DMS153 (cell line): ENCODE results near the gene MRM1.
"Not testable (repeated sequence)": the region's sequence is repeated elsewhere in the genome, so short reads cannot be mapped to it uniquely, and the experiment has no call there.

ENCODE experiments used
- DNase-seq: peaks from one replicate; lab custom pipeline; 2025; lab: John Stamatoyannopoulos, UW

MRM1 gene

GRCh38 chr17:36600936-36601302, 464 bp upstream of the MRM1 start:
- DNase-seq: no peak

- no peak for DNase-seq
Observed at GRCh38 chr17:36602030-36602748, 806 bp downstream of the MRM1 start.

- DNase-seq: peak; percentile 51
Observed at GRCh38 chr17:36602924-36603384, 1.6 kb downstream of the MRM1 start.

- not testable (repeated sequence) for DNase-seq
Observed at GRCh38 chr17:36605028-36605427, 3.6 kb downstream of the MRM1 start.

- no peak for DNase-seq
Observed at GRCh38 chr17:36608280-36608679, 6.9 kb downstream of the MRM1 start.

- DNase-seq: peak; percentile 77
Observed at GRCh38 chr17:36608794-36609497, 7.6 kb downstream of the MRM1 start.

- DNase-seq: no peak
Observed at GRCh38 chr17:36609498-36609862, 8.1 kb downstream of the MRM1 start.

GRCh38 chr17:36610474-36610873, 9.1 kb downstream of the MRM1 start:
- no peak for DNase-seq

GRCh38 chr17:36611345-36612072, 10.1 kb downstream of the MRM1 start:
- DNase-seq: no peak

- no peak for DNase-seq
Observed at GRCh38 chr17:36612323-36612722, 10.9 kb downstream of the MRM1 start.

GRCh38 chr17:36613155-36613554, 11.8 kb downstream of the MRM1 start:
- DNase-seq: no peak

GRCh38 chr17:36614081-36614480, 12.7 kb downstream of the MRM1 start:
- DNase-seq: no peak

- no peak for DNase-seq
Observed at GRCh38 chr17:36614933-36615332, 13.6 kb downstream of the MRM1 start.

- DNase-seq: no peak
Observed at GRCh38 chr17:36616061-36617029, 15.0 kb downstream of the MRM1 start.

- no peak for DNase-seq
Observed at GRCh38 chr17:36617773-36618172, 16.4 kb downstream of the MRM1 start.

- no peak for DNase-seq
Observed at GRCh38 chr17:36623281-36623680, 21.9 kb downstream of the MRM1 start.

- no peak for DNase-seq
Observed at GRCh38 chr17:36625188-36625587, 23.8 kb downstream of the MRM1 start.

GRCh38 chr17:36627101-36627500, 25.7 kb downstream of the MRM1 start:
- peak; percentile 29 for DNase-seq

- no peak for DNase-seq
Observed at GRCh38 chr17:36628576-36628975, 27.2 kb downstream of the MRM1 start.

GRCh38 chr17:36629252-36629847, 28.0 kb downstream of the MRM1 start:
- peak; percentile 45 for DNase-seq

- DNase-seq: no peak
Observed at GRCh38 chr17:36629970-36630502, 28.7 kb downstream of the MRM1 start.
